Midbrain (tissue), 1 donor: Measurements from ENCODE around the gene LSM14A.
A peak's percentile ranks its signal among the peaks of the same experiment; 100 is the strongest.

Source experiments
- DNase-seq: peaks from one replicate; lab custom pipeline; 2025; lab: John Stamatoyannopoulos, UW

The LSM14A gene

GRCh38 chr19:34254698-34255432 is 82.6 kb downstream of the LSM14A start:
- peak; percentile 61 for DNase-seq

GRCh38 chr19:34255546-34255945 is 83.2 kb downstream of the LSM14A start:
- DNase-seq: no peak

GRCh38 chr19:34256835-34257558 is 84.7 kb downstream of the LSM14A start:
- no peak for DNase-seq

GRCh38 chr19:34257559-34257924 is 85.2 kb downstream of the LSM14A start:
- DNase-seq: no peak

- no peak for DNase-seq
Measured at GRCh38 chr19:34259367-34260095, 87.2 kb downstream of the LSM14A start.

- no peak for DNase-seq
Measured at GRCh38 chr19:34260771-34261173, 88.5 kb downstream of the LSM14A start.

GRCh38 chr19:34261334-34262109 is 89.2 kb downstream of the LSM14A start:
- DNase-seq: no peak

GRCh38 chr19:34263745-34264237 is 91.5 kb downstream of the LSM14A start:
- no peak for DNase-seq

GRCh38 chr19:34265221-34265650 is 92.9 kb downstream of the LSM14A start:
- no peak for DNase-seq

- DNase-seq: no peak
Measured at GRCh38 chr19:34269081-34269480, 96.8 kb downstream of the LSM14A start.

GRCh38 chr19:34269489-34269888 is 97.2 kb downstream of the LSM14A start:
- no peak for DNase-seq

- peak; percentile 23 for DNase-seq
Measured at GRCh38 chr19:34269968-34270621, 97.8 kb downstream of the LSM14A start.

- no peak for DNase-seq
Measured at GRCh38 chr19:34273121-34273520, 100.8 kb downstream of the LSM14A start.

GRCh38 chr19:34274284-34274826 is 102.1 kb downstream of the LSM14A start:
- DNase-seq: no peak

- DNase-seq: no peak
Measured at GRCh38 chr19:34274827-34275625, 102.7 kb downstream of the LSM14A start.

GRCh38 chr19:34275705-34276104 is 103.4 kb downstream of the LSM14A start:
- no peak for DNase-seq

- DNase-seq: peak; percentile 63
Measured at GRCh38 chr19:34276614-34277013, 104.3 kb downstream of the LSM14A start.

- DNase-seq: no peak
Measured at GRCh38 chr19:34277244-34277643, 104.9 kb downstream of the LSM14A start.

GRCh38 chr19:34278783-34279182 is 106.5 kb downstream of the LSM14A start:
- no peak for DNase-seq
